Cardiac atrium fibroblast (primary cell): ENCODE results near the gene ELOVL6. TPM values are rescaled to one million over a fixed set of nuclear protein-coding genes. Genes with fewer than 3 reads are reported as not detected.

Source experiments
- total RNA-seq: library from RNA; depleted of rRNA; stranded (reverse); fragments of >200 nt; gene quantifications from 2 replicates; pipeline ENCODE4 v1.2.3, GENCODE V29; 2015

The ELOVL6 gene, protein sequence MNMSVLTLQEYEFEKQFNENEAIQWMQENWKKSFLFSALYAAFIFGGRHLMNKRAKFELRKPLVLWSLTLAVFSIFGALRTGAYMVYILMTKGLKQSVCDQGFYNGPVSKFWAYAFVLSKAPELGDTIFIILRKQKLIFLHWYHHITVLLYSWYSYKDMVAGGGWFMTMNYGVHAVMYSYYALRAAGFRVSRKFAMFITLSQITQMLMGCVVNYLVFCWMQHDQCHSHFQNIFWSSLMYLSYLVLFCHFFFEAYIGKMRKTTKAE
- 6.0 and 7.8 TPM in 2 replicates for total RNA-seq

DNA sequence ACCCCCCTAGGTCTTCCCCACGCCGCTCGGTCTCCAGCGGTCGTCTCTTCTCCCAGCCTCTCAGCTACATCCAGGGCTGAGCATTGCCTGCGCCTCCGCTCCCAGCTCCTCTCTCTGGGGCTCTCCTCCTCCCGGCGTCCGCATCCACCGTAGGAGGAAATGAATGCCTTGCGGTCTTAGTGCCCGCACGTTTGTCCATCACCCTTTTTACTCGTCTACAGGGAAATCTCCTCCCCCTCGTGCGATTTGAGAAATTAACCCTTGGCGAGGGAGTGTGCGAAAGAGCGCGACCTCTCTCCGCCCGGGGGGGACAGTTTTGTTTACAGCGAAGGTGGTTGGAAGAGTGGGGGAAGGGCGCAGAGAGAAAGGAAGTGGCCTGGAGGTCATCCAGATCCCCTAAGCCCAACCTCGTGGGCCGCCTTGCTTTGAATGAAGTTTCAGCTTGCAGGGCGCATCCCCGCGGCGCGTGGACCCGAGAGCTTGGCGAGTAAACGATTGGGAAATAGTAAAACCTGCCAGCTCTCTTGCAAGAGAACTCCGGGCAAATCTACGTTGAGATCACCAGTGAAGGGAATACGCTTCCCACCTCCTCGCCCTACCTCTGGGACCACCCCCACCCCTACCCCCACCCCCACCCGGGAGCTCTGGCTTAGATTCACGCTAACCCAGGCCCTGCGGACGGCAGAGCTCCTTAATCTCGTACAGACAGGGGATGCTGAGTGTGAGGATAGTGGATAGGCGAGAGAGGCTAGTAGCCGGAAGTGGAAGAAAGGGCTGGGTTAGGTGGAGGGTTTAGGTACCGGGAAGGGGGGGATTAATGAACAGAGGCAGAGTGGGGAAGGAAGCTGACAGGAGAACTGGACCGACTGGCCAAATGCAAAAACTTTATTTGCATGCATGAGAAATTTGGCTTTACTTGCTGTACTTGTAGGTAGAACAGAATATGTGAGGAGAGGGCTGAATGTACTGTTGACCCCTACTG lies at the start of gene ELOVL6:
Gene ELOVL6, minus strand, starts transcription at position 181 of the 982 bp plus-strand sequence. CDS start 280 bp downstream, outside the sequence.

